ENCODE results near the gene BLCAP. TPM values are rescaled to one million over a fixed set of nuclear protein-coding genes. Genes with fewer than 3 reads are reported as not detected.
"Not testable (repeated sequence)": the region's sequence is repeated elsewhere in the genome, so short reads cannot be mapped to it uniquely, and the experiment has no call there.

Gene BLCAP
- total RNA-seq, 3 donors from 2014 or later, result 62.9 to 81.8 (median 63.2) TPM

DNA sequence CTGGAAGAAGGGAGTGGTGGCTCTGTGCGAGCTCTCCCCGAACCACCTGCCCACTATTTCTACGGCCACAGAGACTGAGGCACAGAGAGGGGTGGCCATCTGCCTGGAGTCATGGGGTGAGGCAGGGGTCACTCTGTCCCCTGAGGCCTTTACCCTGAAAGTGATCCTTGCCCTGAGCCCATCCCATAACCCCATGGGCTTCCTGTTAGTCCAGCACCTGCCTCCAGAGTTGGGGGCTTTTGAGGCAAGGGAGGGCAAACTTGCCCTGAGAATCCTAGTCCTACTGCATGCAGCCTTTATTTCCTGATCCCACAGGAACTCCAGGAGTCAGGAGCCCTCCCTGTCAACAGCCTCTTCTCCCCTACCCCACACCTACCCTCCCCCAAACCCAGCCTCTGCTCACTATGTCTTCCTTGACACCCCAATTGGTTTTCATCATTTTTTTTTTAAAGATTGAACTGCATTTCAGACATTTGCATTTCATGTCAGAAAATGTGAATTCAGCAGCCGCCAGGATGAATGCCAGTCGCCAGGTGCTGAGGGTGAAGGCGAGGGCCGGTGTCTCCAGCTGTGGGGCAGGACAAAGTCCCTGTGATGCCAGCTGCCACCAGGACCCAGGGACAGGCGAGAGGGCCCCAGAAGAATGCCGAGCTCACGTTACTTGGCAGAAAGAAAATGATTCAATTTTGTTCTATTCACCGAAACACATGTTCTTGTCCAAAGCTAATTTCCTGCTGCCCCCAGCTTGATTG is 54.3 kb downstream of the BLCAP start:
- Histone ChIP-seq H3K27me3 (no peaks in the 10 kb centered on the region), H3K4me3 (no peak overlapping the region), H3K4me1 (no peaks in the 10 kb centered on the region), H3K9me3 (no peaks in the 10 kb centered on the region), H3K27ac (no peak overlapping the region), H3K36me3 (no peaks in the 10 kb centered on the region)
- TF ChIP-seq POLR2AphosphoS5 (IDR thresholded peaks at IDR 0.05) (no peak), POLR2A (IDR thresholded peaks at IDR 0.05) (no peak)
- TF ChIP-seq, protein P1, sequence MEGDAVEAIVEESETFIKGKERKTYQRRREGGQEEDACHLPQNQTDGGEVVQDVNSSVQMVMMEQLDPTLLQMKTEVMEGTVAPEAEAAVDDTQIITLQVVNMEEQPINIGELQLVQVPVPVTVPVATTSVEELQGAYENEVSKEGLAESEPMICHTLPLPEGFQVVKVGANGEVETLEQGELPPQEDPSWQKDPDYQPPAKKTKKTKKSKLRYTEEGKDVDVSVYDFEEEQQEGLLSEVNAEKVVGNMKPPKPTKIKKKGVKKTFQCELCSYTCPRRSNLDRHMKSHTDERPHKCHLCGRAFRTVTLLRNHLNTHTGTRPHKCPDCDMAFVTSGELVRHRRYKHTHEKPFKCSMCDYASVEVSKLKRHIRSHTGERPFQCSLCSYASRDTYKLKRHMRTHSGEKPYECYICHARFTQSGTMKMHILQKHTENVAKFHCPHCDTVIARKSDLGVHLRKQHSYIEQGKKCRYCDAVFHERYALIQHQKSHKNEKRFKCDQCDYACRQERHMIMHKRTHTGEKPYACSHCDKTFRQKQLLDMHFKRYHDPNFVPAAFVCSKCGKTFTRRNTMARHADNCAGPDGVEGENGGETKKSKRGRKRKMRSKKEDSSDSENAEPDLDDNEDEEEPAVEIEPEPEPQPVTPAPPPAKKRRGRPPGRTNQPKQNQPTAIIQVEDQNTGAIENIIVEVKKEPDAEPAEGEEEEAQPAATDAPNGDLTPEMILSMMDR (IDR thresholded peaks at IDR 0.05), result no peak
- no peak for DNase-seq (ENCODE audit: low spot score in 2 of 2)
- intact Hi-C loops (cut with DNase I; ENCODE audit: low total_unique reads), result no loop called here

DNA sequence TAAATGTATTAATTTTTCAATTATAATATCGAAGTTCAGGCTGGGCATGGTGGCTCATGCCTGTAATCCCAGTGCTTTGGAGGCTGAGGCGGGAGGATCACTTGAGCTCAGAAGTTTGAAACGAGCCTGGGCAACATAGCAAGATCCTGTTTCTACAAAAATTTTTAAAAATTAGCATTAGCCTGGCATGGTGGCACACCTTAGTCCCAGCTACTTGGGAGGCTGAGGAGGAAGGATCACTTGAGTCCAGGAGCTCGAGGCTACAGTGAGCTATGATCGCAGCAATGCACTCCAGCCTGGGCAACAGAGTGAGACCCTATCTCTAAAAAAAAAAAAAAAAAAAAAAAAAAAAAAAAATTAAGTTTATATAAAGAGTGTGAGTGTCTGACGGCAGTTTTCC is 55.2 kb downstream of the BLCAP start:
- H3K27ac ChIP-seq; H3K4me1 ChIP-seq; H3K36me3 ChIP-seq; intact Hi-C loops (cut with DNase I; ENCODE audit: low total_unique reads); H3K4me3 ChIP-seq; H3K9me3 ChIP-seq; DNase-seq (ENCODE audit: low spot score in 2 of 2); H3K27me3 ChIP-seq: not testable (repeated sequence)

DNA sequence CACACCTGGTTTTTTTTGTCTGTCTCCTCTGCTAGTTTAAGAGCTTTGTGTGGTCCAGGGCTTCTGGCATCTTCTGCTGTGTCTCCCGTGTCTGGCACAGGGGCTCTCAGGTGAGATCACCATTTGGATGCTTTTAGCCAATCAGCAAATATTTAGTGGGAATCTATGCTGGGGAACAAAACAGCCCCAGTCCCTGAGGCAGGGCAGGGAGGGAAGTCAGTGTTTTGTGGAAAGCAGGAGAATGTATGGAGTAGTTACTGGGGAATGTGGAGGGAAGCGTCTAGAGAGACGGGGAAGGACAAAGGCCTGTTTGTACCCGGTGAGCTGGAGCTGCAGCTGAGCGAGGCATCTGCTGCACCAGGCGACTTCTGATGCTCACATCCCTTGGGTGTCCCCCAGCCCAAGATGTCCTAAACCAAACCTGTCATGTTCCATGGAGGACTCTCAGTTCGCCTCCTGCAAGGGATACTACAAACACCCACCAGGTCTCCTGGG is 55.9 kb downstream of the BLCAP start:
- intact Hi-C loops (cut with DNase I; ENCODE audit: low total_unique reads), result no loop called here
- H3K27ac ChIP-seq, result no peak overlapping the region
- DNase-seq (ENCODE audit: low spot score in 2 of 2), result no peak
- H3K4me1 ChIP-seq, result no peaks in the 10 kb centered on the region
- H3K27me3 ChIP-seq, result no peaks in the 10 kb centered on the region
- no peak overlapping the region for H3K4me3 ChIP-seq
- TF ChIP-seq POLR2A (IDR thresholded peaks at IDR 0.05), result no peak
- TF ChIP-seq, protein P1 (IDR thresholded peaks at IDR 0.05), result no peak
- no peak for TF ChIP-seq POLR2AphosphoS5 (IDR thresholded peaks at IDR 0.05)
- no peaks in the 10 kb centered on the region for H3K36me3 ChIP-seq
- no peaks in the 10 kb centered on the region for H3K9me3 ChIP-seq

DNA sequence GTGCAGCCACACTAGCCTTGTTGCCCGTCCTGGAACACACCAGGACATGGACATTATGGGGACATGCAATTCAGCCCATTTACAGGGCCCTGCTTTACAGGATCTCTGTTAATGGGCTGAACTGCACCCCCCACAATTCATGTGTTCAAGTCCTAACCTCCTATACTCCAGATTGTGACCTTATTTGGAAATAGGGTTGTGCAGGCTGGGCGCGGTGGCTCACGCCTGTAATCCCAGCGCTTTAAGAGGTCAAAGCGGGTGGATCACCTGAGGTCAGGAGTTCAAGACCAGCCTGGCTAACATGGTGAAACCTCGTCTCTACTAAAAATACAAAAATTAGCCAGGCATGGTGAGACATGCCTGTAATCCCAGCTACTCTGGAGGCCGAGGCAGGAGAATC is 57.5 kb downstream of the BLCAP start:
- H3K27me3 ChIP-seq; H3K27ac ChIP-seq; H3K9me3 ChIP-seq; H3K4me1 ChIP-seq; H3K4me3 ChIP-seq; DNase-seq (ENCODE audit: low spot score in 2 of 2); H3K36me3 ChIP-seq; intact Hi-C loops (cut with DNase I; ENCODE audit: low total_unique reads): not testable (repeated sequence)

DNA sequence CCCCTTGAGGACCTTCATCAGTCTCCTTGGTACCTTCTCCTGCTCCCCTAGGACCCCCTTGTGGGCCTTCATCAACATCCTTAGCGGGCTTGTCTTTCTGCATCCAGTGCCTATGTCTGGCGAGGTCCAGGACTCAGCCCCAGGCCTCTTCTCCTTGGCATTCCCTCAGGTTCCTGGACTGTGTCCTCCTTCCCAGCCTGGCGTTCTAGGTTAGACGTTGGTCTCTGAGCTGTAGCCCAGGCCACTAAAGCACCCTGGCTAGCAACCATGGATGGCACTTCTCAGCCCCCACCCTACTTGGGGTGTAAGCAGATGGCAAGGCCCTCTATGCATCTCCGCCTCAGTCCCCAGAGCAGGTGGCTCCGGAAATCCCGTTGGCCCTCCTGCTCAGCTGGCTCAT is 58.1 kb downstream of the BLCAP start:
- Histone ChIP-seq H3K27me3 (no peaks in the 10 kb centered on the region), H3K4me1 (no peaks in the 10 kb centered on the region), H3K27ac (no peak overlapping the region), H3K4me3 (no peak overlapping the region), H3K36me3 (no peaks in the 10 kb centered on the region), H3K9me3 (no peaks in the 10 kb centered on the region)
- no peak for TF ChIP-seq POLR2AphosphoS5 (IDR thresholded peaks at IDR 0.05)
- TF ChIP-seq, protein P1 (IDR thresholded peaks at IDR 0.05), result no peak
- TF ChIP-seq POLR2A (IDR thresholded peaks at IDR 0.05), result no peak
- intact Hi-C loops (cut with DNase I; ENCODE audit: low total_unique reads), result no loop called here
- no peak for DNase-seq (ENCODE audit: low spot score in 2 of 2)

DNA sequence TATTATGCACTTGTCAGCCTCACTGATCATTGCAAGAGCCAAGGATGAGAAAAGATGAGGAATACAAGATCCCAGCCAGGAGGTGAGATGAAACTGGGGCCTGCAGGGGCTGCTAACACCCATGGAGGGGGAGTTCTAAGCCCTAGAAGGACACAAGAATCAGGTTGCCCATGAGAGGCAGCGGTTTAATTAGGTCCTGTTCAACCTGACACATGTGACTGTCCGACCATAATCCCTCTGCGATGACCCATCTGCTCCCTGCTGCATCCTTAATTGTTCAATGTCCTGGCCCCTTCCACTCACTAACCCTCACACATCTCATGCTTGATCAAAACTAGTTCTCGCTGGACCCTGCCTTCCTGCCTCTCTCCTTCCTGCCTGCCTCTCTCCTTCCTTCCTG is 58.8 kb downstream of the BLCAP start:
- no peaks in the 10 kb centered on the region for H3K36me3 ChIP-seq
- TF ChIP-seq, protein P1 (IDR thresholded peaks at IDR 0.05), result no peak
- TF ChIP-seq POLR2AphosphoS5 (IDR thresholded peaks at IDR 0.05), result no peak
- no peak overlapping the region for H3K4me3 ChIP-seq
- H3K27ac ChIP-seq, result no peak overlapping the region
- no peak for DNase-seq (ENCODE audit: low spot score in 2 of 2)
- H3K9me3 ChIP-seq, result no peaks in the 10 kb centered on the region
- intact Hi-C loops (cut with DNase I; ENCODE audit: low total_unique reads), result no loop called here
- H3K27me3 ChIP-seq, result no peaks in the 10 kb centered on the region
- H3K4me1 ChIP-seq, result no peaks in the 10 kb centered on the region

Other genes starting within 250 kb of the BLCAP start
- gene MANBAL, start 238.2 kb downstream of the BLCAP start, total RNA-seq, result 10 to 100 TPM; 31.8 to 42.0 (median 34.7) TPM
- gene SRC, start 181.7 kb downstream of the BLCAP start, total RNA-seq, result 10 to 100 TPM; 12.8 to 25.6 (median 20.6) TPM
- gene NNAT, start 6.6 kb downstream of the BLCAP start, total RNA-seq, result 10 to 100 TPM in 1 of 3 donors, 1 to 10 TPM in 2; 3.9 to 82.1 (median 9.7) TPM
- 10 to 100 TPM; 32.2 to 37.0 (median 32.4) TPM for gene CTNNBL1, start 166.2 kb upstream of the BLCAP start, total RNA-seq

Data from breast epithelium (tissue), 4 donors.